ENCODE data around the gene ALLC.

DNA sequence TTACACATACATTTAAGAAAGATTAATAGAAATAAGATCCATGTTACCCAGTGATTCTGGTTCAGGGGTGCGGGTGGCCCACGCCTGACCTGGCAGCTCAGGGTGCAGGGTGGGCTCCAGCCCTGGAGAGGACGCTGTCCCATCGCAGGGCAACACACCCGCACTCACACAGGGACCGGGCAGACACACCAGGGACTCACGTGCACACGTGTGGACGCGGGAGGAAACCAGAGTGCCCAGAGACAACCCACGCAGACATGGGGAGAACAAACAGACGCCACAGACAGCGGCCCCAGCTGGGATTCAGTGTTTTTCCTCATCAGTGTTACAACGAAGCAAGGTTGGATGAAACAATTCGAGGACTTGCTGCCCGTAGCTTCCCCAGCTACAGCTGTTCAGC, 8.4 kb upstream of the ALLC start:
- TF ChIP-seq POLR2A (IDR thresholded peaks at IDR 0.05; ENCODE audit: low read depth, low read length) = no peak
- TF ChIP-seq POLR2AphosphoS5 (IDR thresholded peaks at IDR 0.05; ENCODE audit: low read depth, low read length) = no peak
- TF ChIP-seq TAF1 (IDR thresholded peaks at IDR 0.05; ENCODE audit: low read depth, low read length) = no peak
- TF ChIP-seq SPI1 (IDR thresholded peaks at IDR 0.05; ENCODE audit: low read depth, low read length) = no peak
- TF ChIP-seq PAX5 (IDR thresholded peaks at IDR 0.05; ENCODE audit: insufficient read depth, low read length, severe bottlenecking) = no peak
- TF ChIP-seq POU2F2 (IDR thresholded peaks at IDR 0.05; ENCODE audit: low read depth, low read length) = no peak
